Mononuclear cell (primary cell): ENCODE data around the gene OR5T2. TPM values are rescaled to one million over a fixed set of nuclear protein-coding genes. Genes with fewer than 3 reads are reported as not detected.
"Not testable (repeated sequence)": the region's sequence is repeated elsewhere in the genome, so short reads cannot be mapped to it uniquely, and the experiment has no call there.

Source experiments
- H3K27me3 ChIP-seq: 2 replicates; pipeline ENCODE4 v1.6.0; 2011; ENCODE audit warnings: low read length, control low read depth; ENCODE audit not compliant: insufficient read depth
- H3K4me1 ChIP-seq: 2 replicates; pipeline ENCODE4 v1.5.1; 2011; ENCODE audit warnings: mild to moderate bottlenecking, low read length, control low read depth; ENCODE audit not compliant: insufficient read depth
- H3K4me3 ChIP-seq: 2 replicates; pipeline ENCODE4 v1.5.1; 2011; ENCODE audit warnings: mild to moderate bottlenecking, low read length, moderate library complexity
- H3K9me3 ChIP-seq: 2 replicates; pipeline ENCODE4 v1.5.1; 2011; ENCODE audit warnings: low read depth, mild to moderate bottlenecking, control low read depth, low read length
- total RNA-seq: library from RNA; depleted of rRNA; stranded (reverse); fragments of >200 nt; gene quantifications from one replicate; pipeline ENCODE4 v1.2.3, GENCODE V29; 2012

OR5T2 gene
- not detected for total RNA-seq

DNA sequence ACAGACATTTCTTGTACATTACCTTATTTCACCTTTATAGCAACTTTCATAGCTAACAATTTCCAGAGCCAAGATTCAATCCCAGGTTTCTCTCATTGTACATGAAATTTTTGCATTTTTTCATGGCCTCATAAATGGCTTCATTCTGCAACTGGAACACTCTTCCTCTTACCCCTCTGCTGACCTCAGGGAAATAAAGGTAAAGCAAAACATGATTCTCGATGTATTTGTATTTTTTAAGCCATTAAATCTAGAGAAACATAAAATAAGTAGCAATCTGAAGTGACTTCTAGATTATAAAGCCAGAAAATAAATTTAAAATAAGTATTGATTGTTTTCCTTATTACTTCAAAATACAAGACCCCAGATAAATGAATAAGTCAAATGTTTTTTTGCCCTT is at the start of gene OR5T2:
TSS of gene OR5T2 (minus strand) at position 101 of the 400 bp plus-strand sequence. CDS start 1,193 bp downstream, outside the sequence.
- Histone ChIP-seq H3K4me1 (no peaks in the 10 kb centered on the region), H3K27me3 (no peaks in the 10 kb centered on the region), H3K4me3 (no peak within 1 kb of the TSS), H3K9me3 (no peaks in the 10 kb centered on the region)

DNA sequence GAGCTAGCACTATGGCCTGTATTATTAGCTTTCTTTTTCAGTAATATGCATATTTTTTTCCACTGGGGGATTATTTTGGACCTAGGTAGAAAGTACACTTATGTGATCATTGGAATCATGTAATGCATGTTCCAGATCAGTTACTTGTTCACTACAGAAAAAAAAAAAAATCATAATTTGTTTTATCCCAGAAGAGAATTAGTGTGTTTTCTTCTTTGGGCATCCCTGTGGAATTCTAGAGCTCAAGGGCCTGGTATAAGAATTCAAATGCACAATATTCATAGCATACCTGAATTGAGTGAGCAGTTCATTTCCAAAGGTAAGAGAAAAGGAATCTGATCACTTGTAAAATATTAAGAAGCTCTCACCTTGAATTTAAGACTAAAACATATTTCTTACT is 39.8 kb upstream of the OR5T2 start, which contains the start of gene OR5T1:
TSS of gene OR5T1 (plus strand) at position 301 of the 400 bp plus-strand sequence. CDS start 1,485 bp downstream, outside the sequence.
- H3K9me3 ChIP-seq: peaks cover 9% of the 10 kb centered on the region

DNA sequence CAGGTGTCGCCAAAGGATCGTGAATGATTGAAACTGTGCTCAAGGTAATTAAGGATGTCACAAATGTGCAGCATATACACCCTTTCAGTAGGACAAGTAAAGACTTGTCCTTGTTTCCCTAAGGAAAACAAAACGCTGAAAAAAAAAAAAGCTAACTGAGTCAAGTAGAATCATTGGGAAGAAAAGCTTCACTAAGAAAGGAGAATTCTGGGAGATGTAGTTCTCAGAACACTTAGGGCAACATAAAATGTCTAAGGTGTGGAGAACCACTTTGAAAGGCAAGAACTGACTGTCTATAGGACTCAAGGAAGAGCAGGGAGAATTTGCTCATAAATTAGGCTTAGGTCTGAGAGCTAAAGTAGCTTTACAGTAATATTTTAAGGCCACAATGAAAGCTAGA is 37.0 kb upstream of the OR5T2 start:
- H3K4me1 ChIP-seq: no peaks in the 10 kb centered on the region
- H3K27me3 ChIP-seq: no peaks in the 10 kb centered on the region
- H3K9me3 ChIP-seq: peaks cover 9% of the 10 kb centered on the region
- H3K4me3 ChIP-seq: no peak overlapping the region

More for the DNA sequence above, 39.8 kb upstream of the OR5T2 start, which contains the start of gene OR5T1:
- Histone ChIP-seq H3K4me3 (no peak within 1 kb of the TSS), H3K27me3 (no peaks in the 10 kb centered on the region), H3K4me1 (no peaks in the 10 kb centered on the region)

GRCh38 chr11:56251954-56252353 is 17.9 kb upstream of the OR5T2 start, which contains the start of gene OR5T3:
Gene OR5T3, plus strand, starts transcription at chr11:56252254. Its CDS starts 0 bp downstream, at chr11:56252254.
- no peak within 1 kb of the TSS for H3K4me3 ChIP-seq
- H3K27me3 ChIP-seq: no peaks in the 10 kb centered on the region
- H3K9me3 ChIP-seq: peaks cover 6% of the 10 kb centered on the region
- H3K4me1 ChIP-seq: no peaks in the 10 kb centered on the region

- H3K9me3 ChIP-seq, H3K4me1 ChIP-seq, H3K27me3 ChIP-seq, H3K4me3 ChIP-seq: not testable (repeated sequence)
These were observed 14.3 kb downstream of the OR5T2 start for GRCh38 chr11:56219735-56220134.

GRCh38 chr11:56214537-56214936 is 19.5 kb downstream of the OR5T2 start:
- Histone ChIP-seq H3K4me1 (no peaks in the 10 kb centered on the region), H3K9me3 (no peaks in the 10 kb centered on the region), H3K27me3 (no peaks in the 10 kb centered on the region), H3K4me3 (no peak overlapping the region)

DNA sequence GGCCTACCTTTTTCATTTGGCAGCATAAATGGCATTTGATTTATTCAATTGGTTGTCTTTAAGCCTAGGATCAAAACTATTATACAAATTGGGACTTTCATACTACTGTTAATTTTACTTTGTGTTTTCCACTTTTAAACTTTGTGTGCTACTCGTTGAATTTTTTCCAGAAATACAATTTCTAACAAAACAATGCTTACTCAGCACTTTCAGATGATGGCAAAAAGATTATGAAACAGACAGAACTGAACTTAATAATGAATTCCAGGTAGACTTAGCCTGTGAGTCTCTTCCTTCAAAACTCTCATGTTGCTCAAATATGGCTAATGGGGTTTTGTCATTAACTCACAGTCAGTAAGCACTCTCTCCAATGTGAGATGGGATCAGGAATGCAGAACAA is 26.3 kb downstream of the OR5T2 start:
- Histone ChIP-seq H3K27me3 (no peaks in the 10 kb centered on the region), H3K9me3 (peaks cover 5% of the 10 kb centered on the region), H3K4me1 (no peaks in the 10 kb centered on the region), H3K4me3 (no peak overlapping the region)

DNA sequence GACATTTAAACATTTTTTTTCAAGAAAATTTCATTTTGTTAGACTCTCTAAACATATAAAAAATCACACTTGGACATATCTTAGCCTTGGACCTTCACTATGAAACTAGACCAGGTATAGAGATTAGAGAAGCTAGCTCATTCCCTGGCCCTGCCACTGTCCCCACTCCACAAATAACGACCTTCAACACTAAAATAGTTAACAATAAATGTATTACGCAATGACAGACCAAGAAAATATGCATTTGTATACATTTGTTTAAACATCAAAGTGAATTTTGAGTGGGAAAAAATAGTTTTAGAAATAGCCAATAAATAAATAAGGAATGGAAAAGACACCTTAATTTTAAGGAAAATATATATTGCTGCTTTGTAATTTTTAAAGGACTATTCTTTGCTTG is 36.7 kb downstream of the OR5T2 start:
- no peaks in the 10 kb centered on the region for H3K4me1 ChIP-seq
- H3K9me3 ChIP-seq: peaks cover 5% of the 10 kb centered on the region
- no peaks in the 10 kb centered on the region for H3K27me3 ChIP-seq
- H3K4me3 ChIP-seq: no peak overlapping the region

GRCh38 chr11:56196705-56197104 is 37.4 kb downstream of the OR5T2 start:
- Histone ChIP-seq H3K4me1 (no peaks in the 10 kb centered on the region), H3K27me3 (no peaks in the 10 kb centered on the region), H3K4me3 (no peak overlapping the region), H3K9me3 (peaks cover 5% of the 10 kb centered on the region)

GRCh38 chr11:56188602-56189001 is 45.5 kb downstream of the OR5T2 start:
- Histone ChIP-seq H3K9me3 (peaks cover 5% of the 10 kb centered on the region), H3K27me3 (no peaks in the 10 kb centered on the region)

GRCh38 chr11:56183459-56183858 is 50.6 kb downstream of the OR5T2 start:
- Histone ChIP-seq H3K4me3 (no peak overlapping the region), H3K4me1 (no peaks in the 10 kb centered on the region)

More at GRCh38 chr11:56188602-56189001, 45.5 kb downstream of the OR5T2 start:
- Histone ChIP-seq H3K4me1 (no peaks in the 10 kb centered on the region), H3K4me3 (no peak overlapping the region)

More at GRCh38 chr11:56183459-56183858, 50.6 kb downstream of the OR5T2 start:
- Histone ChIP-seq H3K27me3 (no peaks in the 10 kb centered on the region), H3K9me3 (peaks cover 10% of the 10 kb centered on the region)

Other genes starting within 250 kb of the OR5T2 start
- not detected for gene OR5F1, start 239.6 kb downstream of the OR5T2 start, total RNA-seq
- 0.10 TPM for gene OR5AS1, start 206.6 kb downstream of the OR5T2 start, total RNA-seq
- gene OR8I2, start 140.9 kb downstream of the OR5T2 start, total RNA-seq: not detected
- gene OR8H2, start 130.6 kb downstream of the OR5T2 start, total RNA-seq: not detected
- not detected for gene OR8H3, start 111.9 kb downstream of the OR5T2 start, total RNA-seq
- not detected for gene OR8J3, start 94.1 kb downstream of the OR5T2 start, total RNA-seq
- not detected for gene OR8K5, start 73.9 kb downstream of the OR5T2 start, total RNA-seq
- not detected for gene OR5J2, start 57.6 kb downstream of the OR5T2 start, total RNA-seq
- not detected for gene OR5T3, start 18.0 kb upstream of the OR5T2 start, total RNA-seq
- gene OR5T1, start 39.9 kb upstream of the OR5T2 start, total RNA-seq: not detected
- not detected for gene OR8H1, start 58.0 kb upstream of the OR5T2 start, total RNA-seq
- not detected for gene OR8K3, start 80.9 kb upstream of the OR5T2 start, total RNA-seq
- gene OR8K1, start 111.8 kb upstream of the OR5T2 start, total RNA-seq: not detected
- gene OR8J1, start 120.0 kb upstream of the OR5T2 start, total RNA-seq: not detected
- not detected for gene OR8U1, start 141.4 kb upstream of the OR5T2 start, total RNA-seq
- not detected for gene OR5AL1, start 178.4 kb upstream of the OR5T2 start, total RNA-seq
- not detected for gene OR5M3, start 239.1 kb upstream of the OR5T2 start, total RNA-seq